Cardiac muscle cell (in vitro differentiated cells and primary cell): ENCODE data around the gene SPATC1L. TPM values are rescaled to one million over a fixed set of nuclear protein-coding genes. Genes with fewer than 3 reads are reported as not detected.

ENCODE experiments used
- DNase-seq, 2 donors: peaks; one replicate each; pipeline versions ENCODE4 v3.0.0 to v3.0.0-alpha.2; 2010 to 2017; ENCODE audit warnings: low read depth in 1 of 2, low spot score in 1 of 2
- H3K27ac ChIP-seq: fragments of 200-600 bp; sonication (generic); 2 replicates; pipeline ENCODE4 v1.5.1; 2016
- H3K27me3 ChIP-seq: fragments of 200-600 bp; sonication (generic); 2 replicates; pipeline ENCODE4 v1.6.0; 2016; ENCODE audit warnings: control low read depth
- H3K36me3 ChIP-seq: fragments of 200-600 bp; sonication (generic); 2 replicates; pipeline ENCODE4 v1.5.1; 2016; ENCODE audit warnings: control low read depth
- H3K4me1 ChIP-seq: fragments of 200-600 bp; sonication (generic); 2 replicates; pipeline ENCODE4 v1.8.1; 2017; ENCODE audit warnings: low read depth, mild to moderate bottlenecking, mixed run types
- H3K4me3 ChIP-seq: fragments of 200-600 bp; sonication (generic); 2 replicates; pipeline ENCODE4 v1.5.1; 2016; ENCODE audit warnings: mild to moderate bottlenecking
- H3K9me3 ChIP-seq: fragments of 200-600 bp; sonication (generic); 2 replicates; pipeline ENCODE4 v1.5.1; 2017; ENCODE audit warnings: low read depth, mild to moderate bottlenecking, control low read depth
- CTCF ChIP-seq: IDR thresholded peaks from 2 replicates; pipeline ENCODE4 v1.5.1; 2012; ENCODE audit warnings: low read depth, mild to moderate bottlenecking, low read length
- polyA plus RNA-seq: library from polyadenylated mRNA; unstranded; fragments of >200 nt; fragmentation: Nextera tagmentation; extraction: Ambion mirVana; gene quantifications from 2 replicates; pipeline ENCODE4 v1.2.1, GENCODE V29; 2016
- total RNA-seq: library from RNA; depleted of rRNA; stranded (reverse); fragments of >200 nt; gene quantifications from 2 replicates; pipeline ENCODE4 v1.2.3, GENCODE V29; 2016

Gene SPATC1L
- total and polyA plus RNA-seq, 2 experiments from 2014 or later: 58.8 to 63.0 TPM

- no peaks in the 10 kb centered on the region for H3K36me3 ChIP-seq
- DNase-seq: no peak
- H3K27ac ChIP-seq: no peak overlapping the region
- TF ChIP-seq CTCF: no peak
- no peaks in the 10 kb centered on the region for H3K9me3 ChIP-seq
- H3K27me3 ChIP-seq: no peaks in the 10 kb centered on the region
- no peak overlapping the region for H3K4me3 ChIP-seq
- H3K4me1 ChIP-seq: peaks cover 29% of the 10 kb centered on the region
Observed at GRCh38 chr21:46157987-46158451, 26.2 kb downstream of the SPATC1L start.

GRCh38 chr21:46157396-46157986, 26.8 kb downstream of the SPATC1L start:
- no peak for TF ChIP-seq CTCF
- no peak overlapping the region for H3K27ac ChIP-seq
- peaks cover 34% of the 10 kb centered on the region for H3K4me1 ChIP-seq
- no peak overlapping the region for H3K4me3 ChIP-seq
- DNase-seq: no peak
- no peaks in the 10 kb centered on the region for H3K36me3 ChIP-seq
- H3K27me3 ChIP-seq: no peaks in the 10 kb centered on the region
- no peaks in the 10 kb centered on the region for H3K9me3 ChIP-seq

- TF ChIP-seq CTCF: no peak
- no peaks in the 10 kb centered on the region for H3K36me3 ChIP-seq
- H3K4me3 ChIP-seq: no peak overlapping the region
- H3K9me3 ChIP-seq: no peaks in the 10 kb centered on the region
- H3K27ac ChIP-seq: peak overlapping the region; percentile 91
- H3K27me3 ChIP-seq: no peaks in the 10 kb centered on the region
- peaks cover 37% of the 10 kb centered on the region for H3K4me1 ChIP-seq
- no peak for DNase-seq
Observed at GRCh38 chr21:46156678-46157077, 27.6 kb downstream of the SPATC1L start.

GRCh38 chr21:46156378-46156645, 27.9 kb downstream of the SPATC1L start:
- H3K4me3 ChIP-seq: no peak overlapping the region
- no peaks in the 10 kb centered on the region for H3K27me3 ChIP-seq
- TF ChIP-seq CTCF: no peak
- peaks cover 37% of the 10 kb centered on the region for H3K4me1 ChIP-seq
- H3K36me3 ChIP-seq: no peaks in the 10 kb centered on the region
- peak overlapping the region; percentile 91 for H3K27ac ChIP-seq
- H3K9me3 ChIP-seq: no peaks in the 10 kb centered on the region
- no peak for DNase-seq

- H3K27me3 ChIP-seq: no peaks in the 10 kb centered on the region
- H3K36me3 ChIP-seq: no peaks in the 10 kb centered on the region
- H3K27ac ChIP-seq: peak within 1 kb of the TSS; percentile 91
- no peak for TF ChIP-seq CTCF
- H3K9me3 ChIP-seq: no peaks in the 10 kb centered on the region
- no peak within 1 kb of the TSS for H3K4me3 ChIP-seq
- no peak for DNase-seq
- peaks cover 37% of the 10 kb centered on the region for H3K4me1 ChIP-seq
Observed at GRCh38 chr21:46155514-46156377, 28.5 kb downstream of the SPATC1L start, which contains the start of gene FTCD. Gene FTCD (minus strand): TSS chr21:46155579. CDS start chr21:46155523, 56 bp downstream.
